Effector CD8-positive, alpha-beta T cell (primary cell): ENCODE results near the gene LMNTD2.
A peak's percentile ranks its signal among the peaks of the same experiment; 100 is the strongest.

Experiments
- DNase-seq: peaks from one replicate; lab custom pipeline; 2025; lab: John Stamatoyannopoulos, UW
- total RNA-seq, 4 experiments: gene quantifications; one replicate each; lab custom pipeline; 2026; lab: John Stamatoyannopoulos, UW

Gene LMNTD2, protein sequence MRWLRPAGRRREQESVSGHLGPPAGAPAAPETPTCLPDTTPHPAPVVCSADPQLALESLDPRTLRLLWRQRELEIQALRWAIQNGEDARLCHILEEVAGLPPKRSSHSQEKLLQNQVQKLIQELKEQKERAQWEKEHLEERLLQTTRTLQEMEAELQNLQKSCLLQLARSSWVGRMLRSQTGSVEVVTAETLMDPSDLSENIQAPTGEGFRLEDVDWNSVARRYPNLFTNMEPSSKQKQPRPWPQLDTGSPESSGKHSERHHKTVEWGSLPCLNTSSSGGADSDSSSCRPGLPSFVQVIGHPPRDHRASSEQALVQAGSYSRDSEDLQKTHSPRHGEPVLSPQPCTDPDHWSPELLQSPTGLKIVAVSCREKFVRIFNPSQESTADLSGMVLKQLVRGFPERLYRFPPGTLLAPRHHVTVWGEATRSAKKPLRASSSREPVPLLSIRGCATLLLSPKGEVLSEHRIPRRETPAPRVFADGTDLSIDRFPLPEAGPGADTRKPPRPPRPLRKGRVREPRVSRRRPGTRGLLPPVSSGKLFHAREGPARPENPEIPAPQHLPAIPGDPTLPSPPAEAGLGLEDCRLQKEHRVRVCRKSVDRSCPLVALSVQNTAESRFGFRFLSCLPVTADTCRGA
- total RNA-seq = 2.4 to 5.7 (median 2.9) reads per million in 4 experiments

DNA sequence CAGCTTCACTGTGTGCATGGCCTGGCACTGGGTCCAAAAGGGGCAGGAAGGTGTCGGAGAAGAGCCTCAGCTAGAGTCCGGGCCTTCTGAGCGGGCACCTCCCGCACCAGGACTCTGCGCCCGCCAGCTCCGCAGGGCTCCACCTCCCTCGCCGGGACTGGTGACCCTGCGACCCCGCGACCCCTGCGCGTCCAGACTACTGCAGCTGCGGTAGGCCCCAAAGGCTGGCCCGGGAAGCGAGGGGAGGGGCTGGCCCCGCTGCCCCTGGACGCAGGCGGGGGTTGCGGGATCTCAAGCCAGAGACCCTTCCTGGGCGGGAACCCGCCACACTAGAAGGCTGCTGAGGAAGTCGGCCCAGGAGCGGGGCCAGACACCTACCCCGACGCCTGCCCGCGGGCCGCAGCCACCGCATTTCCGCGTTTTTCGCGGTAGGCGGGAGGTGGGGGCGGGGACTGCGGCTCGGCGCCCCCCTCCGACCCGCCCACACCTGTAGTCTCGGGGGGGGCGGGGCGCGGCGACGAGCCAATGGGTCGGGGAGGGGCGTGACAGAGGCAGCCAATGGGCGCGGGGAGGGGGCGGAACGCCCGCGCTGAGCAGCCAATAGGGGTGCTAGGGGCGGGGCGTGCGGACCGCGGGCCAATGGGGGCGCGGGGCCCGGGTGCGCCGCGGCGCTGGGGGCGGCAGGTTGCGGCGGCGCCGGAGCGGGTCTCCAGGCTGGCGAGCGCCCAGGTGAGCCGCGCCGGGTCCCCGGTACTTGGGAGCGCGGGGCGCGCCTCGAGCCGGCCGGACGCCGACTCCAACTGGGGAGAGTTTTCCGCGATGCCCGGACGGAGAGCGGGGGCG, at the start of gene LMNTD2, which contains the start of gene RASSF7:
LMNTD2 (minus strand) TSS at position 434 of the 843 bp plus-strand sequence; CDS start at position 412, 22 bp downstream.
RASSF7 (plus strand) TSS at position 666 of the 843 bp plus-strand sequence. CDS start 799 bp downstream, outside the sequence.
- DNase-seq = peak; percentile 94

DNA sequence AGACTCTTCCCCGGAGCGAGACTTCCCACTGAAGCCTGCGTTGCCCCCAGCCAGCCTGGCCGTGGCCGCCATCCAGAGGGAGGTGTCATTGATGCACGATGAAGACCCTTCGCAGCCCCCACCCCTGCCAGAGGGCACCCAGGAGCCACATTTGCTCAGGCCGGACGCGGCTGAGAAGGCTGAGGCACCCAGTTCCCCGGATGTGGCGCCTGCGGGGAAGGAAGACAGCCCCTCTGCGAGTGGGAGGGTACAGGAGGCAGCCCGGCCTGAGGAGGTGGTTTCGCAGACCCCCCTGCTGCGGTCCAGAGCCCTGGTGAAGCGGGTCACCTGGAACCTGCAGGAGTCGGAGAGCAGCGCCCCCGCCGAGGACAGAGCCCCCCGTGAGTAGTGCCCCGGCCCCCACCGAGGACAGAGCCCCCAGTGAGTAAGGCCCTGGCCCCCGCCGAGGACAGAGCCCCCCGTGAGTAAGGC, 48.8 kb upstream of the LMNTD2 start:
- DNase-seq = no peak

DNA sequence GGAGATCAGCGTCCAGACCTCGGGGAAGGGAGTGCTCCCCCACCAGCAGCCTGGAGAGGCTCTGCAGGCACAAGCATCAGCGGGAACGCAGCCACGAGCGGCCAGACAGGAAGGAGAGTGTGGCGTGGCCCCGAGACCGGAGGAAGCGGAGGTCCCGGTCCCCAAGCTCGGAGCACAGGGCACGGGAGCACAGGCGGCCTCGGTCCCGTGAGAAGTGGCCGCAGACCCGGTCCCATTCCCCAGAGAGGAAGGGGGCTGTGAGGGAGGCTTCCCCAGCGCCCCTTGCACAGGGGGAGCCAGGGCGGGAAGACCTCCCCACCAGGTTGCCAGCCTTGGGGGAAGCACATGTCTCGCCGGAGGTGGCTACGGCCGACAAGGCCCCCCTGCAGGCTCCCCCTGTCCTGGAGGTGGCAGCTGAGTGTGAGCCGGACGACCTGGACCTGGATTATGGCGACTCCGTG, 48.3 kb upstream of the LMNTD2 start:
- no peak for DNase-seq

GRCh38 chr11:607971-608659, 47.6 kb upstream of the LMNTD2 start:
- no peak for DNase-seq

DNA sequence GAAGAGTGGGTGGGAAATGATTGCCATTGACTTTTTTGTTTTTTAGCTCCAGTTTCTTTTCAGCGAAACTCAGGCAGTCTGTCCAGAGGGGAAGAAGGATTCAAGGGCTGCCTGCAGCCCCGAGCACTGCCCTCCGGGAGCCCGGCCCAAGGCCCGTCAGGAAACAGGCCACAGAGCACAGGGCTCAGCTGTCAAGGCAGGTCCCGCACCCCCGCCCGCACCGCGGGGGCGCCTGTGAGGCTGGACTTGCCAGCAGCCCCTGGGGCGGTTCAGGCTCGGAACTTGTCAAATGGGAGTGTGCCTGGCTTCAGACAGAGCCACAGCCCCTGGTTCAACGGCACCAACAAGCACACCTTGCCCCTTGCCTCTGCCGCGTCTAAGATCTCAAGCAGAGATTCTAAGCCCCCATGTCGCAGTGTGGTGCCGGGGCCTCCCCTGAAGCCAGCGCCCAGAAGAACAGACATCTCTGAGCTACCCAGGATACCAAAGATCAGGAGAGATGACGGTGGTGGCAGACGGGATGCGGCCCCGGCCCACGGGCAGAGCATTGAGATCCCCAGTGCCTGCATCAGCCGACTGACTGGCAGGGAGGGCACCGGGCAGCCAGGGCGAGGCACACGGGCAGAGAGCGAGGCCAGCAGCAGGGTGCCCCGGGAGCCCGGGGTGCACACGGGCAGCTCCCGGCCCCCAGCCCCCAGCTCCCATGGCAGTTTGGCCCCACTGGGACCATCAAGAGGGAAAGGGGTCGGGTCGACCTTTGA, 46.7 kb upstream of the LMNTD2 start:
- no peak for DNase-seq

- no peak for DNase-seq
Observed at GRCh38 chr11:606245-606644, 45.7 kb upstream of the LMNTD2 start.

DNA sequence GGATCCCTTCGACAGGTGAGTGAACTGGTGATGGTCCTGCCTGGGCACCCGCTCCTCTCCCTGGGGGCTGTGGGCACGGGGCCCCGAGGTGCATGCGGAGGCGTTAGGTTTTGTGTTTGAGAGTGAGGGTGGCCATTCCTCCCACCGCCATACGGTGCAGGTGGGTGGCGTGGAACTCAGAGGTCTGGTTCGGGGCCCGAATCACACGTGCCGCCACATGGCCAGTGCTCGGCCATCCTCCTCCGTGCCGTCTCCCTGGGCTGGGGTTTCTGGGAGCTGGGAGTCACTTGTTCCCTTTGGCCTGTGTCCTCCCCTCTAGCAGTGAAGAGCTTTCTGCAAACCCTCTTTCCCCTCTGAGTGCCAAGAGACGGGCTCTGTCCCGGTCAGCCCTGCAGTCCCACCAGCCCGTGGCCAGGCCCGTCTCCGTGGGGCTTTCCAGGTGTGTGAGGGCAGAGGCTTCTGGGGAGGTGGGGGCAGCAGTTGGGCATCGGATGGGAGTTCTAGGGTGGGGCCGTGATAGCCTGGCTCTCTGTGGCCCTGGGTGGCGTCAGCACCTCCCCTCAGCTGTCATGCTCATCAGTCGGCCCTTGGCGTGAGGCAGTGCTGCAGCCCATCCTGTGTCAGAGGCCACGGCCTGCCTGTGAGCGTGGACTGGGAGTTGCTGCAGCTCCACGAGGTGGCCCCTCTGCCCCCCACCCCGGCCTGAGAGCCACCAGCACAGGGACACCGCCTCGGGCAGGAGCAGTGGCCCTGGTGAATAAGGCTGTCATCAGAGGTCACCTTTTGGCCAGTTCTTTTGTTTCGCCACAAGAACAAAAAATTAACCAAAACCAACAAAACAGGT, 45.0 kb upstream of the LMNTD2 start:
- no peak for DNase-seq

GRCh38 chr11:603154-603553, 42.6 kb upstream of the LMNTD2 start:
- no peak for DNase-seq

- DNase-seq = no peak
Observed at GRCh38 chr11:601573-602245, 41.2 kb upstream of the LMNTD2 start.

DNA sequence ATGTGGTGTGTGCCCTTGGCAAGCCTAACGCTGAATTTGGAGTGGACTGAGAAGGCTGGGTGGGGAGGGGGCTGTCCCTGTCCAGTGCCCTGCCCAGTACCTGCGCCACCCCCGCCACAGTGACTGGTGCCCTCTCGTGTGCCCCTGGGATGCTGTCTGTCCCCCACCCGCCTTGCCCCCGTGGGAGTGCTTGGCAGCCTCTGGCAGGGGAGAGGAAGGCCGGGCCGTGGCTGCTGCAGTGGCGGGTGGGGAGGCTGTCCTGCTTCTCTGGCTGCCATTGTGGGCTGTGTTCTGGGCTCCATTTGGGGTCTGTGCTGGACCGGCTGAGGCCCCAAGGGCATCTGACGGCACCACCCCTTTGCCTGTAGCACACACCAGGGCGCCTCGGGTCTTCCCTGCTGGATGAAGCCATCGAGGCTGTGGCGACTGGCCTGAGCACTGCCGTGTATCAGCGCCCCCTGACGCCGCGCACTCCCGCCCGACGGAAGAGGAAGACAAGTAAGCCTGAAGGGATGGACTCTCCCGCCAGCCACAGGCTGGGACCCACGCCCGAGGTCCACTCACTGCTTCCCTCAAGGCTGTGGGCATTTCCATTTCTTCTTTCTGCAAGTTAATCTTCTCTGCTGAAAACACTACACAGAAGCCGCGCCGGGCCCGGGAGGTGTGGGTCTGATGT, 37.6 kb upstream of the LMNTD2 start:
- no peak for DNase-seq

- no peak for DNase-seq
Observed at GRCh38 chr11:597166-597725, 36.7 kb upstream of the LMNTD2 start.

GRCh38 chr11:596374-596773, 35.8 kb upstream of the LMNTD2 start:
- no peak for DNase-seq

- no peak for DNase-seq
Observed at GRCh38 chr11:595400-595799, 34.9 kb upstream of the LMNTD2 start.

- DNase-seq = no peak
Observed at GRCh38 chr11:593347-593746, 32.8 kb upstream of the LMNTD2 start.

DNA sequence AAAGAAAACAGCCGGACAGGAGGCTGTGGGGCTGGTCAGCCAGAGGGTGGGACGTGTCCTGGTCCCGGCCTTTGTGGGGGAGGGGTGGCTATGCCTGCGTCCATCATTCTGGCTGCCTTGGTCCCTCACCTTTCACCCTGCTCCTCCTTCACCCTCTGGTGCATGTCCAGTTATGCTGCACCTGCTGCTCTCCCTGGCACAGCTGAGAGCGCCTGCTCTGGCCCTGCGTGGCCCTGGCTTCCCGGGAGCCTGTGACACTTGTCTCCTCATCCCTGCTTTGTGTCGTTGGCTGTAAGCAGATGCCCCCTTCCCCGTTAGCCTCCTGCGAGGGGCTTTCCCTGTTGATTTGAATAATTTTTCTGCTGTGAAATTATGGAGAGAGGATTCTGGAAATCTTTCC, 32.4 kb upstream of the LMNTD2 start:
- no peak for DNase-seq

GRCh38 chr11:592501-592900, 32.0 kb upstream of the LMNTD2 start:
- no peak for DNase-seq

- DNase-seq = no peak
Observed at GRCh38 chr11:590997-591396, 30.5 kb upstream of the LMNTD2 start.

DNA sequence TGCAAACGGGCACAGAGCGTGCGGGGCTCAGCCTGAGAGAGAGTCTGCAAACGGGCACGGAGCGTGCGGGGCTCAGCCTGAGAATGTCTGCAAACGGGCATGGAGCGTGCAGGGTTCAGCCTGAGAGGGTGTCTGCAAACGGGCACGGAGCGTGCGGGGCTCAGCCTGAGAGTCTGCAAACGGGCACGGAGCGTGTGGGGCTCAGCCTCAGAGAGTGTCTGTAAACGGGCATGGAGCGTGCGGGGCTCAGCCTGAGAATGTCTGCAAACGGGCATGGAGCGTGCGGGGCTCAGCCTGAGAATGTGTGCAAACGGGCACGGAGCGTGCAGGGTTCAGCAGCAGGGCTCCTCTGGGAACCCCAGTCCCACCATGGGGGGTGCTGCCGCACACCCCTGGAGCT, 29.3 kb upstream of the LMNTD2 start:
- DNase-seq = no peak
